Measurements from ENCODE around the gene CTPS1.

DNA sequence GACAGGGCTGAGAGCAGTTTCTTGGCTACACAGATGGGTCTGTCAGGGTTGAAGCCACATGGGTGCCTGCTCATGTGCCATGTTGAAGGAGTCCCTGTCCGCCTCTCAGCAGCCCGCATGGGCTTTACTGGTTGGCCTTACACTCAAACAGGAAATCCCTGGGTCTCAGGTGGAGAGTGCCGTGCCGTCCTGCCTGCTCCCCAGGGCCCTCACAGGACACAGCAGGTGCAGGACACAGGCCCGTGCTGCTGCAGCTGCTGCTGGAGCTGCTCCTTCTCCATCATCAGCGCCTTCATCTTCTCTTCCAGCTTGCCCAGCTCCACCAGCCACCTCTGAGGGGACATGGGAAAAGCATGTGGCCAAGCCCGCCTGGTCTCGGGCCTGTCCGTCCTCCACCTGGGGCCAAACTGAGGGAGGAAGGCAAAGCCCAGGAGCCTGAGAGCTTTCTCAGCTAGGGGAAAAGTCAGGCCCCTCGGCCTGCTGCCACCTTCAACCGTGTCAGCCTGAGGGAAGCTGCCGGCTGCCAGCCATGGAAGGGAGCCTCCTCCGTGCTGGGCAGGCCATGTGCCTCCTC is 36.5 kb downstream of the CTPS1 start:
- TF ChIP-seq, protein P1, sequence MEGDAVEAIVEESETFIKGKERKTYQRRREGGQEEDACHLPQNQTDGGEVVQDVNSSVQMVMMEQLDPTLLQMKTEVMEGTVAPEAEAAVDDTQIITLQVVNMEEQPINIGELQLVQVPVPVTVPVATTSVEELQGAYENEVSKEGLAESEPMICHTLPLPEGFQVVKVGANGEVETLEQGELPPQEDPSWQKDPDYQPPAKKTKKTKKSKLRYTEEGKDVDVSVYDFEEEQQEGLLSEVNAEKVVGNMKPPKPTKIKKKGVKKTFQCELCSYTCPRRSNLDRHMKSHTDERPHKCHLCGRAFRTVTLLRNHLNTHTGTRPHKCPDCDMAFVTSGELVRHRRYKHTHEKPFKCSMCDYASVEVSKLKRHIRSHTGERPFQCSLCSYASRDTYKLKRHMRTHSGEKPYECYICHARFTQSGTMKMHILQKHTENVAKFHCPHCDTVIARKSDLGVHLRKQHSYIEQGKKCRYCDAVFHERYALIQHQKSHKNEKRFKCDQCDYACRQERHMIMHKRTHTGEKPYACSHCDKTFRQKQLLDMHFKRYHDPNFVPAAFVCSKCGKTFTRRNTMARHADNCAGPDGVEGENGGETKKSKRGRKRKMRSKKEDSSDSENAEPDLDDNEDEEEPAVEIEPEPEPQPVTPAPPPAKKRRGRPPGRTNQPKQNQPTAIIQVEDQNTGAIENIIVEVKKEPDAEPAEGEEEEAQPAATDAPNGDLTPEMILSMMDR (IDR thresholded peaks at IDR 0.05; ENCODE audit: borderline replicate concordance, extremely low read depth, low read length, poor library complexity, severe bottlenecking), result no peak
- TF ChIP-seq EZH2 (IDR thresholded peaks at IDR 0.05; ENCODE audit: borderline replicate concordance, low read depth, low read length, severe bottlenecking), result no peak
